Glutamatergic neuron (in vitro differentiated cells): ENCODE results near the gene SLC6A11. TPM values are rescaled to one million over a fixed set of nuclear protein-coding genes. Genes with fewer than 3 reads are reported as not detected.

ENCODE experiments used
- DNase-seq: peaks from one replicate; pipeline ENCODE4 v3.0.0; 2022
- H3K27ac Mint-ChIP-seq: one replicate; pipeline ENCODE4 v1.8.0; 2020; ENCODE audit warnings: mild to moderate bottlenecking, mixed read lengths, inconsistent platforms; ENCODE audit not compliant: unreplicated experiment
- H3K27me3 Mint-ChIP-seq: one replicate; pipeline ENCODE4 v1.8.0; 2020; ENCODE audit warnings: mild to moderate bottlenecking, moderate library complexity, mixed read lengths, inconsistent platforms; ENCODE audit not compliant: unreplicated experiment
- H3K36me3 Mint-ChIP-seq: one replicate; pipeline ENCODE4 v1.8.0; 2020; ENCODE audit warnings: mild to moderate bottlenecking, mixed read lengths, inconsistent platforms; ENCODE audit not compliant: unreplicated experiment
- H3K4me1 Mint-ChIP-seq: one replicate; pipeline ENCODE4 v1.8.0; 2020; ENCODE audit warnings: mild to moderate bottlenecking, low read depth, mixed read lengths, inconsistent platforms; ENCODE audit not compliant: unreplicated experiment
- H3K4me3 Mint-ChIP-seq: one replicate; pipeline ENCODE4 v1.8.0; 2020; ENCODE audit warnings: mild to moderate bottlenecking, mixed read lengths, inconsistent platforms; ENCODE audit not compliant: unreplicated experiment
- H3K9me3 Mint-ChIP-seq: one replicate; pipeline ENCODE4 v1.8.0; 2020; ENCODE audit warnings: mild to moderate bottlenecking, moderate library complexity, mixed read lengths, inconsistent platforms; ENCODE audit not compliant: unreplicated experiment
- CTCF ChIP-seq: fragments of 200-600 bp; sonication (generic); IDR thresholded peaks from one replicate; pipeline ENCODE4 v1.5.0; 2021; ENCODE audit not compliant: partially characterized antibody, unreplicated experiment
- total RNA-seq: library from RNA; stranded (reverse); fragmentation: NEBNext Ultra II Directional; extraction: Animal tissue kit (Norgen Biotek cat#: 25700); gene quantifications from one replicate; pipeline ENCODE4 v1.2.1, GENCODE V29; 2021; ENCODE audit not compliant: unreplicated experiment

The SLC6A11 gene
- total RNA-seq, 1 donor from 2014 or later, result not detected

- peaks cover 7% of the 10 kb centered on the region for H3K27me3 Mint-ChIP-seq
- DNase-seq, result no peak
- H3K4me3 Mint-ChIP-seq, result no peak overlapping the region
- peaks cover 8% of the 10 kb centered on the region for H3K9me3 Mint-ChIP-seq
- H3K4me1 Mint-ChIP-seq, result no peaks in the 10 kb centered on the region
- H3K36me3 Mint-ChIP-seq, result no peaks in the 10 kb centered on the region
- H3K27ac Mint-ChIP-seq, result no peak overlapping the region
- no peak for TF ChIP-seq CTCF
Observed at GRCh38 chr3:10841100-10841499, 25.1 kb downstream of the SLC6A11 start.

GRCh38 chr3:10843378-10843777 lies 27.4 kb downstream of the SLC6A11 start:
- Mint-ChIP-seq H3K4me3 (no peak overlapping the region), H3K27me3 (peaks cover 7% of the 10 kb centered on the region), H3K9me3 (peaks cover 8% of the 10 kb centered on the region), H3K36me3 (no peaks in the 10 kb centered on the region), H3K27ac (no peak overlapping the region), H3K4me1 (no peaks in the 10 kb centered on the region)
- no peak for TF ChIP-seq CTCF
- no peak for DNase-seq

GRCh38 chr3:10845001-10845761 lies 29.2 kb downstream of the SLC6A11 start:
- Mint-ChIP-seq H3K27me3 (peaks cover 5% of the 10 kb centered on the region), H3K27ac (no peak overlapping the region), H3K4me3 (no peak overlapping the region), H3K4me1 (no peaks in the 10 kb centered on the region), H3K9me3 (peaks cover 4% of the 10 kb centered on the region), H3K36me3 (no peaks in the 10 kb centered on the region)
- TF ChIP-seq CTCF, result no peak
- no peak for DNase-seq

GRCh38 chr3:10845839-10846656 lies 30.0 kb downstream of the SLC6A11 start:
- Mint-ChIP-seq H3K27ac (no peak overlapping the region), H3K4me3 (no peak overlapping the region), H3K36me3 (no peaks in the 10 kb centered on the region), H3K27me3 (peaks cover 6% of the 10 kb centered on the region), H3K9me3 (peaks cover 4% of the 10 kb centered on the region), H3K4me1 (no peaks in the 10 kb centered on the region)
- DNase-seq, result no peak
- TF ChIP-seq CTCF, result no peak

GRCh38 chr3:10846657-10846975 lies 30.6 kb downstream of the SLC6A11 start:
- Mint-ChIP-seq H3K36me3 (no peaks in the 10 kb centered on the region), H3K27me3 (peaks cover 6% of the 10 kb centered on the region), H3K4me3 (no peak overlapping the region), H3K9me3 (peaks cover 4% of the 10 kb centered on the region), H3K4me1 (no peaks in the 10 kb centered on the region), H3K27ac (no peak overlapping the region)
- no peak for DNase-seq
- no peak for TF ChIP-seq CTCF
